H9 (cell line): ENCODE data around the gene LAMC2. TPM values are rescaled to one million over a fixed set of nuclear protein-coding genes. Genes with fewer than 3 reads are reported as not detected.

Experiments used
- DNase-seq: peaks from one replicate; pipeline ENCODE4 v3.0.0-alpha.2; 2017
- H2AFZ ChIP-seq: one replicate; pipeline ENCODE4 v1.6.1; 2013; ENCODE audit warnings: mild to moderate bottlenecking, low read length, control low read depth, moderate library complexity
- H2AK5ac ChIP-seq: 2 replicates; pipeline ENCODE4 v1.6.1; 2013; ENCODE audit warnings: low read length, control low read depth, mixed read lengths; ENCODE audit not compliant: insufficient read length
- H2BK120ac ChIP-seq: one replicate; pipeline ENCODE4 v1.6.1; 2013; ENCODE audit warnings: low read depth, mild to moderate bottlenecking, low read length, control low read depth, inconsistent platforms; ENCODE audit not compliant: poor library complexity, severe bottlenecking
- H2BK12ac ChIP-seq: 2 replicates; pipeline ENCODE4 v1.6.1; 2013; ENCODE audit warnings: low read length, control low read depth, mixed read lengths, low read depth; ENCODE audit not compliant: insufficient read length
- H2BK15ac ChIP-seq: 2 replicates; pipeline ENCODE4 v1.6.1; 2013; ENCODE audit warnings: low read depth, low read length, control low read depth
- H2BK20ac ChIP-seq: one replicate; pipeline ENCODE4 v1.6.1; 2013; ENCODE audit warnings: low read depth, mild to moderate bottlenecking, low read length, control low read depth, inconsistent platforms; ENCODE audit not compliant: poor library complexity, severe bottlenecking
- H2BK5ac ChIP-seq: 2 replicates; pipeline ENCODE4 v1.6.1; 2013; ENCODE audit warnings: low read length, control low read depth, mixed read lengths; ENCODE audit not compliant: insufficient read length
- H3K14ac ChIP-seq: 2 replicates; pipeline ENCODE4 v1.6.1; 2013; ENCODE audit warnings: low read length, control low read depth; ENCODE audit not compliant: insufficient read depth
- H3K18ac ChIP-seq: 2 replicates; pipeline ENCODE4 v1.6.1; 2013; ENCODE audit warnings: low read depth, mild to moderate bottlenecking, mixed read lengths, low read length, control low read depth; ENCODE audit not compliant: insufficient read length
- H3K23ac ChIP-seq: 2 replicates; pipeline ENCODE4 v1.6.1; 2013; ENCODE audit warnings: low read length, control low read depth, mixed read lengths, low read depth; ENCODE audit not compliant: insufficient read length
- H3K23me2 ChIP-seq: 2 replicates; pipeline ENCODE4 v1.6.1; 2013; ENCODE audit warnings: low read depth, mild to moderate bottlenecking, mixed read lengths, low read length, control low read depth; ENCODE audit not compliant: insufficient read length, poor library complexity, severe bottlenecking
- H3K27ac ChIP-seq: 2 replicates; pipeline ENCODE4 v1.5.1; 2013; ENCODE audit warnings: low read length, control low read depth, mixed read lengths, low read depth; ENCODE audit not compliant: insufficient read length
- H3K27me3 ChIP-seq: 2 replicates; pipeline ENCODE4 v1.6.1; 2013; ENCODE audit warnings: low read length, control low read depth, inconsistent platforms; ENCODE audit not compliant: insufficient read depth
- H3K4ac ChIP-seq: 2 replicates; pipeline ENCODE4 v1.6.1; 2013; ENCODE audit warnings: low read depth, mild to moderate bottlenecking, control low read depth, inconsistent platforms, low read length, moderate library complexity
- H3K4me1 ChIP-seq: 2 replicates; pipeline ENCODE4 v1.6.1; 2013; ENCODE audit warnings: low read length, control low read depth, inconsistent platforms; ENCODE audit not compliant: insufficient read depth
- H3K4me2 ChIP-seq: 2 replicates; pipeline ENCODE4 v1.6.1; 2013; ENCODE audit warnings: low read length, control low read depth, mixed read lengths; ENCODE audit not compliant: insufficient read length, insufficient read depth
- H3K56ac ChIP-seq: 2 replicates; pipeline ENCODE4 v1.6.1; 2013; ENCODE audit warnings: low read depth, mild to moderate bottlenecking, mixed read lengths, low read length, control low read depth; ENCODE audit not compliant: insufficient read length
- H3K79me1 ChIP-seq: 2 replicates; pipeline ENCODE4 v1.6.1; 2013; ENCODE audit warnings: low read depth, mild to moderate bottlenecking, moderate library complexity, low read length, control low read depth, inconsistent platforms; ENCODE audit not compliant: insufficient read depth, poor library complexity, severe bottlenecking
- H3K79me2 ChIP-seq: 2 replicates; pipeline ENCODE4 v1.6.1; 2013; ENCODE audit warnings: low read length, control low read depth, inconsistent platforms; ENCODE audit not compliant: insufficient read depth
- H3K9ac ChIP-seq: 2 replicates; pipeline ENCODE4 v1.6.1; 2013; ENCODE audit warnings: low read length, control low read depth, mixed read lengths; ENCODE audit not compliant: insufficient read length; ENCODE audit errors: extremely low read depth
- H3K9me3 ChIP-seq: one replicate; pipeline ENCODE4 v1.6.1; 2013; ENCODE audit warnings: low read depth, low read length, inconsistent platforms; ENCODE audit not compliant: control insufficient read depth
- H3T11ph ChIP-seq: one replicate; pipeline ENCODE4 v1.6.1; 2013; ENCODE audit warnings: mild to moderate bottlenecking, low read length, control low read depth, inconsistent platforms
- H4K20me1 ChIP-seq: one replicate; pipeline ENCODE4 v1.6.1; 2013; ENCODE audit not compliant: control insufficient read depth, insufficient read length, insufficient read depth
- H4K5ac ChIP-seq: 2 replicates; pipeline ENCODE4 v1.6.1; 2013; ENCODE audit warnings: low read depth, mild to moderate bottlenecking, mixed read lengths, low read length, control low read depth; ENCODE audit not compliant: insufficient read length
- H4K8ac ChIP-seq: replicated peaks from 2 replicates; pipeline ENCODE4 v1.6.1; 2013; ENCODE audit warnings: low read length, control low read depth, mixed read lengths, low read depth; ENCODE audit not compliant: insufficient read length
- H4K91ac ChIP-seq: 2 replicates; pipeline ENCODE4 v1.6.1; 2013; ENCODE audit warnings: low read depth, mild to moderate bottlenecking, moderate library complexity, mixed read lengths, low read length, control low read depth; ENCODE audit not compliant: insufficient read length
- H3K27ac Mint-ChIP-seq, 3 experiments: 2 replicates in 2 of 3; 3 replicates in 1 of 3; pipeline ENCODE4 v1.8.0; 2020 to 2021; ENCODE audit warnings: mixed read lengths in 3 of 3, mild to moderate bottlenecking in 1 of 3, moderate library complexity in 1 of 3
- H3K27me3 Mint-ChIP-seq: 2 replicates; pipeline ENCODE4 v1.8.0; 2021; ENCODE audit warnings: low read depth, mild to moderate bottlenecking, moderate library complexity, mixed read lengths
- H3K36me3 Mint-ChIP-seq, 3 experiments: 2 replicates in 2 of 3; 3 replicates in 1 of 3; pipeline ENCODE4 v1.8.0; 2020 to 2021; ENCODE audit warnings: low read depth in 3 of 3, mixed read lengths in 3 of 3; ENCODE audit not compliant: insufficient read depth in 1 of 3
- H3K4me1 Mint-ChIP-seq, 2 experiments: 2 replicates each; pipeline ENCODE4 v1.8.0; 2020; ENCODE audit warnings: mixed read lengths in 2 of 2
- H3K4me3 Mint-ChIP-seq, 2 experiments: 2 replicates in 1 of 2; 3 replicates in 1 of 2; pipeline ENCODE4 v1.8.0; 2020 to 2021; ENCODE audit warnings: mild to moderate bottlenecking in 2 of 2, mixed read lengths in 2 of 2, moderate library complexity in 1 of 2
- H3K9me3 Mint-ChIP-seq, 2 experiments: 2 replicates in 1 of 2; 3 replicates in 1 of 2; pipeline ENCODE4 v1.8.0; 2020; ENCODE audit warnings: mild to moderate bottlenecking in 2 of 2, mixed read lengths in 2 of 2, moderate library complexity in 1 of 2
- CTCF ChIP-seq: fragments of 200-600 bp; sonication (generic); conservative IDR thresholded peaks from 3 replicates; pipeline ENCODE4 v1.8.0; 2021; ENCODE audit warnings: antibody characterized with exemption, mild to moderate bottlenecking
- WGBS: extraction: QIAGEN DNeasy Blood & Tissue Kit; methylation state at CpG from one replicate; pipeline ENCODE4 v1.1.7; 2013; ENCODE audit warnings: missing lambda C conversion rate, low lambda C conversion rate, mixed read lengths; ENCODE audit not compliant: insufficient read length; ENCODE audit errors: extremely low coverage; 5-methylcytosine and 5-hydroxymethylcytosine counted together
- total RNA-seq: library from RNA; stranded (reverse); gene quantifications from 2 replicates; pipeline ENCODE4 v1.2.1, GENCODE V29; 2021

LAMC2 gene
- total RNA-seq, 1 experiment from 2014 or later = 7.4 TPM

- Histone ChIP-seq H4K91ac (no peak overlapping the region), H3K9me3 (no peaks in the 10 kb centered on the region), H3K4me1 (no peaks in the 10 kb centered on the region; the same call in 1 of the 2 replicates), H3K4ac (no peak overlapping the region), H3K18ac (no peak overlapping the region), H4K8ac (no peak overlapping the region), H3K79me1 (no peaks in the 10 kb centered on the region), H2BK120ac (no peak overlapping the region), H3K4me2 (no peak overlapping the region), H3K79me2 (no peaks in the 10 kb centered on the region), H4K20me1 (no peaks in the 10 kb centered on the region), H4K5ac (no peak overlapping the region), H2BK20ac (no peak overlapping the region), H3K14ac (no peak overlapping the region), H3K9ac (no peak overlapping the region), H2BK5ac (no peak overlapping the region), H3K27ac (no peak overlapping the region), H2AK5ac (no peak overlapping the region), H2BK15ac (no peak overlapping the region), H2BK12ac (no peak overlapping the region), H3K23me2 (no peaks in the 10 kb centered on the region), H3K56ac (no peak overlapping the region), H3T11ph (no peak overlapping the region), H3K27me3 (no peaks in the 10 kb centered on the region), H2AFZ (no peak overlapping the region), H3K23ac (no peak overlapping the region)
- no peak for TF ChIP-seq CTCF
- Mint-ChIP-seq H3K36me3 (no peaks in the 10 kb centered on the region), H3K27ac (no peak overlapping the region), H3K4me1 (peaks cover 19 to 20% of the 10 kb centered on the region in 2 experiments), H3K9me3 (no peaks in the 10 kb centered on the region), H3K27me3 (no peaks in the 10 kb centered on the region), H3K4me3 (no peak overlapping the region)
- no CpG with 5 or more reads among the region's 1 CpG for WGBS
- no peak for DNase-seq
Measured at GRCh38 chr1:183167676-183168075, 18.4 kb upstream of the LAMC2 start.
